ENCODE results near the gene LCOR.

LCOR gene

GRCh38 chr10:96895662-96896424 lies 63.7 kb downstream of the LCOR start:
- TF ChIP-seq GATA3 (IDR thresholded peaks at IDR 0.05; ENCODE audit: low read depth, low read length) (no peak), GATA2 (IDR thresholded peaks at IDR 0.05; ENCODE audit: low read depth, low read length) (no peak)

- no peak for TF ChIP-seq GATA2 (IDR thresholded peaks at IDR 0.05; ENCODE audit: low read depth, low read length)
- TF ChIP-seq GATA3 (IDR thresholded peaks at IDR 0.05; ENCODE audit: low read depth, low read length), result no peak
These were observed 64.9 kb downstream of the LCOR start for GRCh38 chr10:96896884-96897589.

- TF ChIP-seq GATA2 (IDR thresholded peaks at IDR 0.05; ENCODE audit: low read depth, low read length), result no peak
- TF ChIP-seq GATA3 (IDR thresholded peaks at IDR 0.05; ENCODE audit: low read depth, low read length), result no peak
These were observed 70.0 kb downstream of the LCOR start for GRCh38 chr10:96902117-96902516.

GRCh38 chr10:96902731-96903358 lies 70.7 kb downstream of the LCOR start:
- TF ChIP-seq GATA3 (IDR thresholded peaks at IDR 0.05; ENCODE audit: low read depth, low read length), result no peak
- TF ChIP-seq GATA2 (IDR thresholded peaks at IDR 0.05; ENCODE audit: low read depth, low read length), result no peak

- TF ChIP-seq GATA3 (IDR thresholded peaks at IDR 0.05; ENCODE audit: low read depth, low read length), result no peak
- no peak for TF ChIP-seq GATA2 (IDR thresholded peaks at IDR 0.05; ENCODE audit: low read depth, low read length)
These were observed 72.5 kb downstream of the LCOR start for GRCh38 chr10:96904648-96905047.

- TF ChIP-seq GATA3 (IDR thresholded peaks at IDR 0.05; ENCODE audit: low read depth, low read length) (no peak), GATA2 (IDR thresholded peaks at IDR 0.05; ENCODE audit: low read depth, low read length) (no peak)
These were observed 74.8 kb downstream of the LCOR start for GRCh38 chr10:96906864-96907263.

- TF ChIP-seq GATA2 (IDR thresholded peaks at IDR 0.05; ENCODE audit: low read depth, low read length) (no peak), GATA3 (IDR thresholded peaks at IDR 0.05; ENCODE audit: low read depth, low read length) (no peak)
These were observed 78.6 kb downstream of the LCOR start for GRCh38 chr10:96910488-96911395.

- TF ChIP-seq GATA2 (IDR thresholded peaks at IDR 0.05; ENCODE audit: low read depth, low read length) (no peak), GATA3 (IDR thresholded peaks at IDR 0.05; ENCODE audit: low read depth, low read length) (no peak)
These were observed 80.3 kb downstream of the LCOR start for GRCh38 chr10:96912405-96912804.

- no peak for TF ChIP-seq GATA3 (IDR thresholded peaks at IDR 0.05; ENCODE audit: low read depth, low read length)
- TF ChIP-seq GATA2 (IDR thresholded peaks at IDR 0.05; ENCODE audit: low read depth, low read length), result no peak
These were observed 81.8 kb downstream of the LCOR start for GRCh38 chr10:96913906-96914305.

- TF ChIP-seq GATA2 (IDR thresholded peaks at IDR 0.05; ENCODE audit: low read depth, low read length), result no peak
- no peak for TF ChIP-seq GATA3 (IDR thresholded peaks at IDR 0.05; ENCODE audit: low read depth, low read length)
These were observed 85.5 kb downstream of the LCOR start for GRCh38 chr10:96917628-96918027.

GRCh38 chr10:96918214-96919002 lies 86.3 kb downstream of the LCOR start:
- no peak for TF ChIP-seq GATA3 (IDR thresholded peaks at IDR 0.05; ENCODE audit: low read depth, low read length)

GRCh38 chr10:96919785-96920430 lies 87.8 kb downstream of the LCOR start:
- TF ChIP-seq GATA3 (IDR thresholded peaks at IDR 0.05; ENCODE audit: low read depth, low read length), result no peak
- no peak for TF ChIP-seq GATA2 (IDR thresholded peaks at IDR 0.05; ENCODE audit: low read depth, low read length)

GRCh38 chr10:96921655-96922054 lies 89.6 kb downstream of the LCOR start:
- TF ChIP-seq GATA3 (IDR thresholded peaks at IDR 0.05; ENCODE audit: low read depth, low read length) (no peak), GATA2 (IDR thresholded peaks at IDR 0.05; ENCODE audit: low read depth, low read length) (no peak)

Measured in SH-SY5Y (cell line).